DMS53 treated with DMSO at 0.1 percent for 48 hours (cell line): ENCODE data around the gene THNSL1.
"Not testable (repeated sequence)": the region's sequence is repeated elsewhere in the genome, so short reads cannot be mapped to it uniquely, and the experiment has no call there.

Experiments used
- DNase-seq: peaks from one replicate; lab custom pipeline; 2025; ENCODE audit not compliant: unreplicated experiment; lab: John Stamatoyannopoulos, UW

Gene THNSL1

DNA sequence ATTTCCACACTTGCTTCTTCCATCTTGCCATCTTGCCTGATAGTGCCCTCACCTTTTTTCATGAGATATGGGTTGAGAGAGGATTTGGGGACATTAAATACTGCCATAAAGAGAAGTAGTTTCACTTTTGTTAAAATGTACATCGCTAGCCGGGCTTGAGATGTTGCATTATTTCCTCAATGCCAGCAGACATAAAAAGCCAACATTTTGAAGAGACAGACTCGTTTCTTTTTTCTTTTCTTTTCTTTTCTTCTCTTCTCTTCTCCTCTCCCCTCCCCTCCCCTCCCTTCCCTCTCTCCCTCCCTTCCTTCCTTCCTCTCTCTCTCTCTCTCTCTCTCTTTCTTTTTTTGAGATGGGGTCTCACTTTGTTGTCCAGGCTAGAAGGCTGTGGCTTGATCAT, 18.4 kb upstream of the THNSL1 start:
- no peak for DNase-seq

- DNase-seq = not testable (repeated sequence)
Observed at GRCh38 chr10:25011591-25011990, 4.8 kb upstream of the THNSL1 start.

DNA sequence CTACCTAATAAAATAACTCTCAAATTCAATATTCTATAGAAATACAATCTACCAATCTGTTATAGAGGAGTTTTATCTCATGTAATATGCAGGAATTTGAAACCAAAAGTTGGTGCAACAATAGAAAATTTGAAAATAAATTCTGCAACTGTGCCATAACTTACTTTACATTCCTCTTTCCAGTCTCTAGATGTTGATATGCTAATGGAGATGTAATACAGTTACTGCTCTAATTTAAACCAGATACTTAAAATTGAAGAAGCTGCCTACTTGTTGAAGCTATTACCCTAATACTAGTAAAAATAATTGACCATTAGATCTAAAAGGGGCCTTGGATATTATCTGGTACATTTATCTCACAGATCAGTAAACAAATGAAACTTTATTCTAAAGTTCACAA, 1.8 kb upstream of the THNSL1 start:
- DNase-seq = no peak

GRCh38 chr10:25015828-25016375, 510 bp upstream of the THNSL1 start, which contains the start of gene ENKUR:
ENKUR (minus strand) TSS chr10:25016158; CDS start chr10:25015936, 222 bp downstream.
- DNase-seq = peak; percentile 94

- DNase-seq = no peak
Observed at GRCh38 chr10:25017154-25017590, 760 bp downstream of the THNSL1 start.

DNA sequence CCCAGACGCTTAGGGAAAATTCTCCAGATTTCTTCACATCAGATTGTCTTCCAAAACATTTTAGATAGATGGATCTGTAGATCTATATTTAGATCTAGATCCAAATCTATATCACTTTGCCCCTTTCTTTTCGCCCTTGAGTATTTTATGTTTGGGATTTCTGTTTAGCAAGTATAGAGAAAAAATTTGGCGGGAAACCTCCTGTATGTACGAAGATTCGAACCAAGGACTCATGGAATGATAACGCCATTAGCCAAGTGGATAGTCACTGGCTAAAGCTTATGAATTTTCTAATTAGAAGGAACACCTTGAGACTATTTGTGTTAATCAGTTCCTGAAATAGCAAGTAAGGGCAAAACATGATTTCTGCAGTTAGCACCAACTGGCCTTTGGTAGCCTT, 1.2 kb downstream of the THNSL1 start:
- no peak for DNase-seq

- DNase-seq = no peak
Observed at GRCh38 chr10:25018703-25019102, 2.3 kb downstream of the THNSL1 start.

GRCh38 chr10:25023278-25023677, 6.9 kb downstream of the THNSL1 start:
- no peak for DNase-seq

DNA sequence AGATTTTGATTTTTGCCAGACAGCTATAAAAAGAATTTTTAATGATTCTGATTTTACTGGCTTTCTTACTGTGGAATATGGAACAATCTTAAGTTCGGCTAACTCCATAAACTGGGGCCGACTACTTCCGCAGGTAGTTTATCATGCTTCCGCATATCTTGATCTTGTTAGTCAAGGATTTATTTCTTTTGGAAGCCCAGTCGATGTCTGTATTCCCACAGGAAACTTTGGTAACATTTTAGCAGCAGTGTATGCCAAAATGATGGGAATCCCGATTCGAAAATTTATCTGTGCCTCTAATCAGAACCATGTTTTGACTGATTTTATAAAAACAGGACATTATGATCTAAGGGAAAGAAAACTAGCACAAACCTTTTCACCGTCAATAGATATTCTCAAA, 8.1 kb downstream of the THNSL1 start:
- no peak for DNase-seq

DNA sequence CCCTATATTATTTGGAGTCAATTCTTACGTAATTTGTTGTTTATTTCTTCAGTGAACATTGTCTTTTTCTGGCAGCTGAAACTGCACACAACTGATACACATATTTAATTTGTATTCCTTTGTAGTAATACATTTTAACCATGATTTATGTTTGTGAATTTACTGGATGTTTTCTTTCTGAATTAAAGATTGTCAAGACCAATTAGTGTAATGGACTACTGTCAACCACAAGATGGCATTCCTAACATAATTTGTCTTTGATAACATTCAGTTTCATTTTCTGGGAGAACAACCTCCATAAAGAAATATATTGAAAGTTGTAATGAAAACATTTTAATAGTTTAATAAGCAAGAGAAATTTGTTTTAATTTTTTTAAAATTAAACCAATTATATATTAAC, 10.1 kb downstream of the THNSL1 start:
- DNase-seq = no peak

DNA sequence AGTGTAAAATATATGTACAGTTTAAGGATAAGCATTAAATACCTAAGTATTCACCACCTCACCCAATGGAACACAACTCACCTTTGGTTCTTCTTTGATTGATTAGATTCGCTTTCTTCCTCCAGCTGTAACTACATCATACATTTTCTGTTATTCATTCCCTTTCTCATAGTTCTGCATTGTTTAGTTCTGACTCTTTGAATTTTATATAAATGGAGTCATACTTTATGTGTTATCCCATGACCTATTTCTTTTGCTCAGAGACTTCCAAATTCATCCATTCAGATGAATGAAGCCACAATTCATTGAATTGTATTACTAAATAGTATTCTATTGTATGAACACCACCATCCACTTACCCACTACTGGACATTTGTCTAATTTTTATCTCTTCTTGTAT, 12.3 kb downstream of the THNSL1 start:
- DNase-seq = no peak

DNA sequence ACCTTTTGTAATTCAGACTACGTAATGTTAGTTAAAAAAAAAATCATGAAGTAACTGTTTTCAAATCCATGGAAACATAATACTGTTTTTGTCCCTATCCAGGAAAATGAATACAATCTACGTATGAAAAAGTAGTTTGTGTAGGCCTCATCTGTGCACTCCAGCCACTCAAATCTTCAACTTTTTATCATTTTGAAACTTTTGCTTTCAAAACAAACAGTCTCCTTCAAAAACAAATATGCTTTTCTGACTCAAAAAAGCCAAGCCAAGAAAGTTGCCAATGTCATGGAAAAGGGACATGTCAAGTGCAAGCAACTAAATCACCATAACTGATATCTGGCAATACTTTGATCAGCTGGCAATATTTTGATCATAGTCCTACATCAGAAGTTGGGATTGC, 13.1 kb downstream of the THNSL1 start:
- DNase-seq = no peak

DNA sequence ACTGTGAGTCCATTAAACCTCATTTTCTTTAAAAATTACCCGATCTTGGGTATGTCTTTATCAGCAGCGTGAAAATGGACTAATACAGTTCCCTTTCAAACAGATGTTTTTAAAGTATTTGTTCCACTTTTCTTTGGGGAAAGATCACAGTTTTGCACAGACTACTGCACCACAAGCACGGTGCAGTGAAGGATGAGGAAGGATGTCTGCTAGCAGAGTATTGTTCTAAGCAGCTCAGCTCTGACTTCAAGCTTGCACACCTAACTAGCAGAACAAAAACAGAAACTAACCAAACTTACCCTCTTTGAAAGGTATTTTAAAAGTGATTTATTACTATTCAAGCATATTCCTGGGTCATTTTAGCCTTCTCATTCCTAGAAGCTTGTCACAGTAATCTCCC, 20.0 kb downstream of the THNSL1 start:
- no peak for DNase-seq

- no peak for DNase-seq
Observed at GRCh38 chr10:25038325-25038724, 21.9 kb downstream of the THNSL1 start.

DNA sequence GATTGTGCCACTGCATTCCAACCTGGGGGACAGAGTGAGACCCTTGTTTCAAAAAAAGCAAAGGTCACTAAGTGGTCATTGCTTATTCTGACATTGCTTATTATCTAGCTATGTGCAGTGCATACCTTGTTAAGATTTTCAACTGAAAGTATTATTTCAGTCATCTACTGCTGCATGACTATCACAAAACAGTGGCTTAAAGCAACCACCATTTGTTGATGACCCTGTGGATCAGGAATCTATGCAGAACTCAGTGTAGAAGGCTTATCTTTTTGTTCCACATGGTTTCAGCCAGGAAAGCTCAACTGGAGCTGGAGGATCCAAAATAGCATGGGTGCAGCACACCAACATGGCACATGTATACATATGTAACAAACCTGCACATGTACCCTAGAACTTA, 23.1 kb downstream of the THNSL1 start:
- DNase-seq = no peak

DNA sequence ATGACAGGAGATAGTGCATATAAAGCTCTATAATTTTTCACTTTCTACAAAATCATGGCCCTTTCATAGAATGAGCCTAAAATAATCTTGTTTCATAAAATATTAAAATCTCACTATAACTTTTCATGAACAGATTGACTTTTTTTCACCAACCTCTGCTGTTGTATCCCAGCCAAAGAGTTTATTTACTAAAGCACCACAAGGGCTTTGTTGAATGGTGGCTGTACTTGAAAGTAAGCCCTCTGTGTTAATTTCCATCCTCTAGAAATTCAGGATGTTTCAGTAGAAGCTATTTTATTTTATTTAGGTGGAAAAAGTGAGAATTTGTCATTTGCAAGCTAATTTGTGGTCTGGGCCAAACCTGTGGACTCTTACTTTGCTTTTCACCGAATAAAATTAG, 30.2 kb downstream of the THNSL1 start:
- no peak for DNase-seq

DNA sequence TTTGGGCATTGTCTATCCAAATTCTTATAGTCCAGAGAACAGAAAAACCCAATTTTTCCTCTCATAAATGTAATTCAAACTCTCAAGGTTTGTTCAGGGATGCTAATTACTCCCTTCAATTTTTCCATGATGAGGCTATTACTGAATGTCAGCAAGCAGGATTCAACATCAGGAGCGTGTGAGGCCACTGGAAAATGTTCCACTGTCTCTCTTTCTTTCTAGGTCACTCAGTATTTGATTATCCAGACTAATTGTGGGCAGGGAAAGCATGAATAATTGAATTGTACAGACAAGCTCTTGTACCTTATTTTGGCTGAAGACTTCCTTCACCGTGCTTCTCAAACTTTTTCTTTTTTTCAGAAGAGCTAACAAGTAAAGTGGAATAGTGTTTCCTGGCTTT, 30.7 kb downstream of the THNSL1 start:
- DNase-seq = no peak

- DNase-seq = no peak
Observed at GRCh38 chr10:25047591-25048301, 31.3 kb downstream of the THNSL1 start.

- DNase-seq = no peak
Observed at GRCh38 chr10:25048450-25048849, 32.0 kb downstream of the THNSL1 start.

- no peak for DNase-seq
Observed at GRCh38 chr10:25049966-25050365, 33.6 kb downstream of the THNSL1 start.

- no peak for DNase-seq
Observed at GRCh38 chr10:25050402-25050801, 34.0 kb downstream of the THNSL1 start.

DNA sequence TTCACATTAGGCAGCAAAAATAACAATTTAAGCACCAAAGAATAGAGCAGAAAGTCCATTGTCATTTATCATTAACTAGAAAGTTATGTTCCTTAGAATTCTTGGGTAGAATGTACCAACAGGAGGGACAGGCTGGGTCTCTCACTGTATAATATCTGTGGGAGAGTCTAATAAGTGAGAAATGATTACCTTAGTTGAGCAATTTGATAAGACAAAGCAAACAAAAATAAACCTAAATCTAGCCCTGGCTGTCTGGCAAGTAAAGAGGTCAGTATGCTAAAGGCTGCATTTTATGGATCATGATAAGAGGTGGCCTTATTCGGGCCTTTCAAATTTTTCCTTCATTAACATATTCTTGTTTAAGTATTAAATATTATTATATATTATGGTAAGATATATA, 35.6 kb downstream of the THNSL1 start:
- no peak for DNase-seq

DNA sequence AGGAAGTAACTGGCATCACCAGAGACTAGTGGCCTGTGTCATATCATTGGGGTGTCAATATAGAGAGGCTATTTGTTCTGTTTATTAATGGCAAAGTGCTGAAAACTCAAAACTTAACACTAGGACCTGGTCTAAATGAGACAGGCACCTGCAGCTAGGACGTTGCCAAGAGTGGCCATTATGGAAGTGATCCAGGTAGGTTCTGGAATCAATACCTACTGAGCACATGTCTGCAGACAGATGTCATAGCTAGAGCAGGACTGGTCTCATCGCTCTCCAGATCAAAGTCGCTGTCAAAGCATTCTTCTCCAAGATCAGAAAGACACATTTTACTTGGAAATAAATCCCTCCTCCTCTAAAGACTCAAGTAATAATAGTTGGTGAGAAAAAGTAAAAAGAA, 40.3 kb downstream of the THNSL1 start:
- no peak for DNase-seq
